Immature natural killer cell (primary cell): ENCODE data around the gene NFATC1. TPM values are rescaled to one million over a fixed set of nuclear protein-coding genes. Genes with fewer than 3 reads are reported as not detected.

Experiments used
- DNase-seq, 3 donors: peaks; one replicate each; pipeline ENCODE4 v3.0.0; 2022; ENCODE audit warnings: mixed read lengths in 1 of 3
- H3K27ac Mint-ChIP-seq, 6 donors: one replicate each; pipeline ENCODE4 v1.8.0; 2020; ENCODE audit warnings: mixed read lengths in 6 of 6, mild to moderate bottlenecking in 5 of 6, inconsistent platforms in 4 of 6, moderate library complexity in 3 of 6
- H3K27me3 Mint-ChIP-seq, 3 donors: one replicate each; pipeline ENCODE4 v1.8.0; 2020 to 2021; ENCODE audit warnings: low read depth in 3 of 3, mild to moderate bottlenecking in 3 of 3, mixed read lengths in 3 of 3, moderate library complexity in 3 of 3, inconsistent platforms in 1 of 3
- H3K36me3 Mint-ChIP-seq, 3 donors: one replicate each; pipeline ENCODE4 v1.8.0; 2020; ENCODE audit warnings: mixed read lengths in 3 of 3, inconsistent platforms in 2 of 3, mild to moderate bottlenecking in 2 of 3
- H3K4me1 Mint-ChIP-seq, 2 donors: one replicate each; pipeline ENCODE4 v1.8.0; 2020; ENCODE audit warnings: inconsistent platforms in 2 of 2, mild to moderate bottlenecking in 2 of 2, mixed read lengths in 2 of 2, moderate library complexity in 1 of 2
- H3K4me3 Mint-ChIP-seq, 5 donors: one replicate each; pipeline ENCODE4 v1.8.0; 2020; ENCODE audit warnings: mild to moderate bottlenecking in 5 of 5, mixed read lengths in 5 of 5, inconsistent platforms in 3 of 5, moderate library complexity in 3 of 5
- H3K9me3 Mint-ChIP-seq, 6 donors: one replicate each; pipeline ENCODE4 v1.8.0; 2020; ENCODE audit warnings: mild to moderate bottlenecking in 6 of 6, mixed read lengths in 6 of 6, inconsistent platforms in 4 of 6, moderate library complexity in 3 of 6
- polyA plus RNA-seq, 3 donors: library from polyadenylated mRNA; unstranded; fragments of 300-500 nt; fragmentation: Illumina TruSeq; gene quantifications; one replicate each; pipeline ENCODE4 v1.2.3, GENCODE V29; 2021

Gene NFATC1
- polyA plus RNA-seq, 3 donors from 2014 or later, result 3.1 to 17.6 (median 8.9) TPM

GRCh38 chr18:79453816-79454735, 58.3 kb downstream of the NFATC1 start:
- no peaks in the 10 kb centered on the region for H3K9me3 Mint-ChIP-seq
- no peak overlapping the region for H3K27ac Mint-ChIP-seq
- H3K27me3 Mint-ChIP-seq, result no peaks in the 10 kb centered on the region
- peaks cover 0 to 7% (median 0%) of the 10 kb centered on the region in 3 donors for H3K36me3 Mint-ChIP-seq
- no peaks in the 10 kb centered on the region for H3K4me1 Mint-ChIP-seq
- DNase-seq, result no peak
- H3K4me3 Mint-ChIP-seq, result no peak overlapping the region

GRCh38 chr18:79455261-79455660, 59.5 kb downstream of the NFATC1 start:
- no peak for DNase-seq
- peaks cover 0 to 4% (median 4%) of the 10 kb centered on the region in 3 donors for H3K36me3 Mint-ChIP-seq
- no peak overlapping the region for H3K4me3 Mint-ChIP-seq
- peaks cover 0 to 5% of the 10 kb centered on the region in 2 donors for H3K4me1 Mint-ChIP-seq
- H3K9me3 Mint-ChIP-seq, result no peaks in the 10 kb centered on the region
- H3K27me3 Mint-ChIP-seq, result no peaks in the 10 kb centered on the region
- H3K27ac Mint-ChIP-seq, result no peak overlapping the region

- DNase-seq, result no peak
- Mint-ChIP-seq H3K36me3 (peaks cover 0 to 4% (median 4%) of the 10 kb centered on the region in 3 donors), H3K27me3 (no peaks in the 10 kb centered on the region), H3K4me3 (no peak overlapping the region), H3K27ac (no peak overlapping the region), H3K9me3 (no peaks in the 10 kb centered on the region), H3K4me1 (peaks cover 0 to 5% of the 10 kb centered on the region in 2 donors)
Observed at GRCh38 chr18:79456105-79456980, 60.6 kb downstream of the NFATC1 start.

- no peaks in the 10 kb centered on the region for H3K9me3 Mint-ChIP-seq
- peaks cover 0 to 5% of the 10 kb centered on the region in 2 donors for H3K4me1 Mint-ChIP-seq
- H3K27me3 Mint-ChIP-seq, result no peaks in the 10 kb centered on the region
- no peak for DNase-seq
- H3K36me3 Mint-ChIP-seq, result peaks cover 0 to 4% (median 0%) of the 10 kb centered on the region in 3 donors
- no peak overlapping the region for H3K4me3 Mint-ChIP-seq
- no peak overlapping the region for H3K27ac Mint-ChIP-seq
Observed at GRCh38 chr18:79457239-79457638, 61.5 kb downstream of the NFATC1 start.

- no peak overlapping the region for H3K27ac Mint-ChIP-seq
Observed at GRCh38 chr18:79457652-79458051, 61.9 kb downstream of the NFATC1 start.

GRCh38 chr18:79458131-79458838, 62.6 kb downstream of the NFATC1 start:
- Mint-ChIP-seq H3K27ac (no peak overlapping the region), H3K4me3 (no peak overlapping the region), H3K4me1 (peaks cover 0 to 5% of the 10 kb centered on the region in 2 donors), H3K36me3 (peaks cover 0 to 4% (median 0%) of the 10 kb centered on the region in 3 donors), H3K9me3 (no peaks in the 10 kb centered on the region), H3K27me3 (no peaks in the 10 kb centered on the region)
- DNase-seq, result no peak

More at GRCh38 chr18:79457652-79458051, 61.9 kb downstream of the NFATC1 start:
- Mint-ChIP-seq H3K4me1 (peaks cover 0 to 5% of the 10 kb centered on the region in 2 donors), H3K9me3 (no peaks in the 10 kb centered on the region), H3K36me3 (peaks cover 0 to 4% (median 0%) of the 10 kb centered on the region in 3 donors), H3K27me3 (no peaks in the 10 kb centered on the region), H3K4me3 (no peak overlapping the region)
- no peak for DNase-seq

GRCh38 chr18:79458917-79459803, 63.4 kb downstream of the NFATC1 start:
- Mint-ChIP-seq H3K4me1 (peaks cover 0 to 5% of the 10 kb centered on the region in 2 donors), H3K9me3 (no peaks in the 10 kb centered on the region), H3K4me3 (no peak overlapping the region), H3K27ac (peak overlapping the region in 1 of 6 donors; percentile 42), H3K36me3 (peaks cover 0 to 4% (median 0%) of the 10 kb centered on the region in 3 donors), H3K27me3 (no peaks in the 10 kb centered on the region)
- no peak for DNase-seq

- Mint-ChIP-seq H3K9me3 (no peaks in the 10 kb centered on the region), H3K4me3 (no peak overlapping the region), H3K27ac (peak overlapping the region in 2 of 6 donors; percentile 42 to 57), H3K36me3 (peaks cover 0 to 4% (median 0%) of the 10 kb centered on the region in 3 donors), H3K4me1 (peaks cover 0 to 5% of the 10 kb centered on the region in 2 donors), H3K27me3 (no peaks in the 10 kb centered on the region)
- DNase-seq, result no peak
Observed at GRCh38 chr18:79459946-79460480, 64.3 kb downstream of the NFATC1 start.

- no peaks in the 10 kb centered on the region for H3K27me3 Mint-ChIP-seq
Observed at GRCh38 chr18:79460481-79461300, 65.0 kb downstream of the NFATC1 start.

GRCh38 chr18:79461627-79462026, 65.9 kb downstream of the NFATC1 start:
- DNase-seq, result no peak
- peaks cover 0 to 4% (median 0%) of the 10 kb centered on the region in 3 donors for H3K36me3 Mint-ChIP-seq
- no peak overlapping the region for H3K4me3 Mint-ChIP-seq
- H3K27me3 Mint-ChIP-seq, result no peaks in the 10 kb centered on the region
- no peak overlapping the region for H3K27ac Mint-ChIP-seq
- H3K4me1 Mint-ChIP-seq, result peaks cover 0 to 5% of the 10 kb centered on the region in 2 donors
- no peaks in the 10 kb centered on the region for H3K9me3 Mint-ChIP-seq

More at GRCh38 chr18:79460481-79461300, 65.0 kb downstream of the NFATC1 start:
- H3K27ac Mint-ChIP-seq, result no peak overlapping the region
- H3K9me3 Mint-ChIP-seq, result no peaks in the 10 kb centered on the region
- peaks cover 0 to 5% of the 10 kb centered on the region in 2 donors for H3K4me1 Mint-ChIP-seq
- DNase-seq, result no peak
- H3K36me3 Mint-ChIP-seq, result peaks cover 0 to 4% (median 0%) of the 10 kb centered on the region in 3 donors
- H3K4me3 Mint-ChIP-seq, result no peak overlapping the region

GRCh38 chr18:79463424-79463960, 67.8 kb downstream of the NFATC1 start:
- no peak overlapping the region for H3K4me3 Mint-ChIP-seq

More at GRCh38 chr18:79463424-79463960, 67.8 kb downstream of the NFATC1 start:
- Mint-ChIP-seq H3K27ac (no peak overlapping the region), H3K36me3 (peaks cover 0 to 10% (median 8%) of the 10 kb centered on the region in 3 donors), H3K9me3 (no peaks in the 10 kb centered on the region), H3K27me3 (no peaks in the 10 kb centered on the region), H3K4me1 (peaks cover 0 to 7% of the 10 kb centered on the region in 2 donors)
- no peak for DNase-seq
